Right cardiac atrium (tissue), 5 donors: Measurements from ENCODE around the gene TTC22. TPM values are rescaled to one million over a fixed set of nuclear protein-coding genes. Genes with fewer than 3 reads are reported as not detected.
A peak's percentile ranks its signal among the peaks of the same experiment; 100 is the strongest.
"Not testable (repeated sequence)": the region's sequence is repeated elsewhere in the genome, so short reads cannot be mapped to it uniquely, and the experiment has no call there.

ENCODE experiments used
- ATAC-seq, 2 donors: fragments of 200-7000 bp; cut with Tn5 transposase; one replicate each; pipeline versions ENCODE4 v1.8.0 to v1.9.1; 2020; ENCODE audit warnings: moderate library complexity in 2 of 2, mild to moderate bottlenecking in 1 of 2
- DNase-seq, 3 donors: peaks; one replicate each; pipeline ENCODE4 v3.0.0-alpha.2; 2020
- H3K27ac ChIP-seq: one replicate; pipeline ENCODE4 v1.5.1; 2013; ENCODE audit warnings: mild to moderate bottlenecking, low read length, control low read depth, moderate library complexity
- H3K27me3 ChIP-seq: one replicate; pipeline ENCODE4 v1.6.1; 2013; ENCODE audit not compliant: control insufficient read depth, insufficient read depth
- H3K4me1 ChIP-seq: one replicate; pipeline ENCODE4 v1.6.1; 2013; ENCODE audit warnings: low read length; ENCODE audit not compliant: control insufficient read depth, insufficient read depth
- H3K4me3 ChIP-seq: one replicate; pipeline ENCODE4 v1.5.1; 2013; ENCODE audit warnings: low read length, control low read depth
- H3K9me3 ChIP-seq: one replicate; pipeline ENCODE4 v1.6.1; 2013; ENCODE audit warnings: low read length; ENCODE audit not compliant: control insufficient read depth
- WGBS: extraction: QIAGEN DNeasy Blood & Tissue Kit; methylation state at CpG from one replicate; pipeline ENCODE4 v1.1.7; 2013; 5-methylcytosine and 5-hydroxymethylcytosine counted together
- intact Hi-C, 4 donors: fragments of 100-400 bp; cut with DNase I; formaldehyde crosslinking; loops; one replicate each; pipeline versions ENCODE4 v1.11.0 to v1.14.0; 2022 to 2023
- polyA plus RNA-seq: library from polyadenylated mRNA; stranded (reverse); fragments of 200-250 nt; gene quantifications from one replicate; pipeline ENCODE4 v1.2.3, GENCODE V29; 2013
- total RNA-seq, 4 donors: library from RNA; stranded (reverse); fragmentation: NEBNext Ultra II Directional; extraction: Animal tissue kit (Norgen Biotek cat#: 25700); gene quantifications; one replicate each; pipeline ENCODE4 v1.2.1, GENCODE V29; 2021
- donor health status: healthy with polysubstance abuse.
- donor health status: DM: no; HTN: yes; CAD: no.
- donor health status: DM: no; HTN: no; CAD: no.
- donor health status: DM: no; HTN: yes; CAD: no; lungs with severe emphysema.
- donor health status: DM: yes; HTN: yes; CAD: no.

Gene TTC22
- total and polyA plus RNA-seq, 5 donors: 0.05 to 0.17 (median 0.07) TPM; not detected in 1

- H3K4me1 ChIP-seq: no peaks in the 10 kb centered on the region
- DNase-seq (no peak), ATAC-seq (no peak)
- H3K9me3 ChIP-seq: no peaks in the 10 kb centered on the region
- H3K27me3 ChIP-seq: no peaks in the 10 kb centered on the region
- WGBS: 75% methylated on average over 4 of the region's 4 CpGs
- H3K27ac ChIP-seq: no peak overlapping the region
- no peak overlapping the region for H3K4me3 ChIP-seq
- intact Hi-C loops: no loop called here
Measured at GRCh38 chr1:54777011-54777410, 24.1 kb downstream of the TTC22 start.

- H3K27me3 ChIP-seq, DNase-seq, intact Hi-C loops, H3K27ac ChIP-seq, H3K4me1 ChIP-seq, H3K9me3 ChIP-seq, ATAC-seq, H3K4me3 ChIP-seq: not testable (repeated sequence)
- 72% methylated on average over 16 of the region's 16 CpGs for WGBS
Measured at GRCh38 chr1:54775828-54776721, 25.0 kb downstream of the TTC22 start.

GRCh38 chr1:54774820-54775498, 26.2 kb downstream of the TTC22 start:
- H3K4me1 ChIP-seq: no peaks in the 10 kb centered on the region
- H3K27me3 ChIP-seq: no peaks in the 10 kb centered on the region
- H3K9me3 ChIP-seq: no peaks in the 10 kb centered on the region
- intact Hi-C loops: no loop called here
- no peak overlapping the region for H3K27ac ChIP-seq
- 49% methylated on average over 15 of the region's 15 CpGs for WGBS
- ATAC-seq (no peak), DNase-seq (no peak)
- no peak overlapping the region for H3K4me3 ChIP-seq

GRCh38 chr1:54772951-54773350, 28.2 kb downstream of the TTC22 start:
- intact Hi-C loops: no loop called here
- H3K4me3 ChIP-seq: no peak overlapping the region
- WGBS: 89% methylated on average over 2 of the region's 2 CpGs
- no peaks in the 10 kb centered on the region for H3K9me3 ChIP-seq
- ATAC-seq: no peak
- no peaks in the 10 kb centered on the region for H3K27me3 ChIP-seq
- H3K4me1 ChIP-seq: no peaks in the 10 kb centered on the region
- no peak overlapping the region for H3K27ac ChIP-seq
- DNase-seq: no peak

- Histone ChIP-seq H3K4me3 (no peak overlapping the region), H3K4me1 (no peaks in the 10 kb centered on the region), H3K27me3 (no peaks in the 10 kb centered on the region), H3K9me3 (no peaks in the 10 kb centered on the region), H3K27ac (no peak overlapping the region)
- DNase-seq: no peak
- WGBS: 78% methylated on average over 5 of the region's 5 CpGs
- intact Hi-C loops: no loop called here
- no peak for ATAC-seq
Measured at GRCh38 chr1:54768093-54768492, 33.0 kb downstream of the TTC22 start.

- no peak overlapping the region for H3K4me3 ChIP-seq
Measured at GRCh38 chr1:54767526-54767925, 33.6 kb downstream of the TTC22 start.

GRCh38 chr1:54766726-54767125, 34.4 kb downstream of the TTC22 start:
- DNase-seq (no peak), ATAC-seq (no peak)
- H3K9me3 ChIP-seq: no peaks in the 10 kb centered on the region
- WGBS: 23% methylated on average over 4 of the region's 4 CpGs
- no peaks in the 10 kb centered on the region for H3K4me1 ChIP-seq
- intact Hi-C loops: no loop called here
- H3K27me3 ChIP-seq: no peaks in the 10 kb centered on the region
- no peak overlapping the region for H3K27ac ChIP-seq
- H3K4me3 ChIP-seq: no peak overlapping the region

More at GRCh38 chr1:54767526-54767925, 33.6 kb downstream of the TTC22 start:
- Histone ChIP-seq H3K9me3 (no peaks in the 10 kb centered on the region), H3K4me1 (no peaks in the 10 kb centered on the region), H3K27ac (no peak overlapping the region), H3K27me3 (no peaks in the 10 kb centered on the region)
- DNase-seq: no peak
- ATAC-seq: no peak
- WGBS: 39% methylated on average over 6 of the region's 6 CpGs
- intact Hi-C loops: no loop called here

GRCh38 chr1:54764922-54765561, 36.1 kb downstream of the TTC22 start:
- intact Hi-C loops: no loop called here
- ATAC-seq (peak; percentile 26 to 38), DNase-seq (no peak)
- Histone ChIP-seq H3K27ac (no peak overlapping the region), H3K27me3 (no peaks in the 10 kb centered on the region), H3K4me3 (peak overlapping the region; percentile 58), H3K4me1 (no peaks in the 10 kb centered on the region), H3K9me3 (no peaks in the 10 kb centered on the region)
- 59% methylated on average over 13 of the region's 13 CpGs for WGBS

GRCh38 chr1:54764133-54764921, 36.8 kb downstream of the TTC22 start, which contains the start of gene PARS2:
Gene PARS2, minus strand, starts transcription at chr1:54764523. Its CDS starts 5,362 bp downstream, at chr1:54759161.
- Histone ChIP-seq H3K4me1 (no peaks in the 10 kb centered on the region), H3K9me3 (no peaks in the 10 kb centered on the region), H3K27me3 (no peaks in the 10 kb centered on the region), H3K4me3 (peak within 1 kb of the TSS; percentile 58), H3K27ac (peak within 1 kb of the TSS; percentile 49)
- intact Hi-C loops: no loop called here
- DNase-seq (peak; percentile 97 to 99 (median 98)), ATAC-seq (peak; percentile 98)
- under 1% methylated on average over 57 of the region's 57 CpGs for WGBS

GRCh38 chr1:54763816-54764132, 37.3 kb downstream of the TTC22 start:
- H3K27me3 ChIP-seq: no peaks in the 10 kb centered on the region
- ATAC-seq (no peak), DNase-seq (no peak)
- peak overlapping the region; percentile 56 for H3K4me3 ChIP-seq
- intact Hi-C loops: no loop called here
- WGBS: 3% methylated on average over 11 of the region's 11 CpGs
- no peaks in the 10 kb centered on the region for H3K9me3 ChIP-seq
- no peaks in the 10 kb centered on the region for H3K4me1 ChIP-seq
- peak overlapping the region; percentile 49 for H3K27ac ChIP-seq
